ENCODE results near the gene RASL11A. TPM values are rescaled to one million over a fixed set of nuclear protein-coding genes. Genes with fewer than 3 reads are reported as not detected.

Gene RASL11A
- total and polyA plus RNA-seq, 10 donors, result 6.7 to 37.9 (median 14.7) TPM

DNA sequence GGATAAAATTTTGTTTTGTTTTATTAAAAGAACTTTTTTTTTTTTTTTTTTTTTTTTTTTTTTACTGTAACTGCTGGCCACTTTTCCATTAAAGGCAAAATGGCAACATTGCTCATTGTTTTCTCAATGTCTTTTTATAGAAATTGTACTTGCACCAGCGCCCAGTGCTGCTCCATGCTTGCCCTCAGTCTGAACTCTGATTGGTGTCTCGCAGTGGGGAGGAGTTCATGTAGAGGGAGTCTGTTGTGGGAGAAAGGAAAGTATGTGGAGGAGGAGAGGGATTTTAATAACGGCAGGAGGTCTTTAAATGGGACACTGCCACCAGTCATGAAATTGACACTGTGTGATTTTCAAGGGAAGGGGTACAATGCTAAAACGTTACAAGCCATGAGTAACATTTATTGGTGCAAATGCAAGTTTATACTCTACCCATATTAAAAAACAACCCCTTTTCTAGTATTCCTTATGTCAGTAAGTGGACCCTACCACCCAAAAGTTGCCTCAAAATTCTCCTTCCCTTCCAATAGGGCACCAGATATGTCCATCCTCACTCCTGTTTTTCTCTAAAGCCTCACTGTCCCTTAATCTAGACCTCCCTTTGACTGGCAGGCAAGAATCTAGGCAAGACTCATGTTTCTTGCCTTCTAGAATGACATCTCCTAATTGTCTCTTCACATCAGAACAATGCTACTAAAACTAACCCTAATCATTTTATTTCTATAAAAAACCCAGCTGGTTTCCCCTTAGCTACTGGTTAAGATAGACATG is 3.2 kb downstream of the RASL11A start:
- H3K27ac ChIP-seq, result peak overlapping the region in 4 of 8 donors; percentile 1 to 38 (median 20)
- intact Hi-C loops (cut with DNase I; ENCODE audit: low total_unique reads), result loop anchor here (10.0 kb wide), 1 partner anchor 289 kb away; no protein-coding TSS in a partner anchor

DNA sequence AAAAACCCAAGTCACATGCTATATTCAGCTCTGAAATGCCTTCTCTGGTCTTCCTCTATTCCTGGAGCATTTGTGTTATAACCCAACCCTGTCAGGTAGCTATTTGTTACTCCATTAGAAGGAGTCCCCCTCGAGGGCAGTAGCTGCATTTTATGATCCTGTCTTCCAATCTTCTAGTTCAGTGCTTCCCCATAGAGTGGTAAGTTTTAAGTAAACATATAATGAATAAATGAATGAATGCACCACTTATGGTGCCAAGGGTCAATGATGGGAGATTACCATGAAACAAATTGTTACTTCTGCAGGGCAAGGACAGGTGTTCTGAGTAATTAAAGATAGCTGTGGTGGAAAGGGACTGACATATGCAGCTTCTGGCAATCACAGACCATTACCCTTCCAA is 4.0 kb downstream of the RASL11A start:
- intact Hi-C loops (cut with DNase I; ENCODE audit: low total_unique reads), result loop anchor here (10.0 kb wide), 1 partner anchor 290 kb away; no protein-coding TSS in a partner anchor
- H3K4me1 ChIP-seq, result peaks cover 7 to 51% (median 17%) of the 10 kb centered on the region in 6 donors
- H3K4me3 ChIP-seq, result no peak overlapping the region
- peak overlapping the region in 4 of 8 donors; percentile 1 to 54 (median 25) for H3K27ac ChIP-seq
- 31 to 61% (median 49%) methylated on average over 1 of the region's 1 CpG for WGBS, 5 donors
- TF ChIP-seq POLR2A (IDR thresholded peaks at IDR 0.05), result no peak
- TF ChIP-seq POLR2AphosphoS5 (IDR thresholded peaks at IDR 0.05), result no peak
- TF ChIP-seq, protein P1, sequence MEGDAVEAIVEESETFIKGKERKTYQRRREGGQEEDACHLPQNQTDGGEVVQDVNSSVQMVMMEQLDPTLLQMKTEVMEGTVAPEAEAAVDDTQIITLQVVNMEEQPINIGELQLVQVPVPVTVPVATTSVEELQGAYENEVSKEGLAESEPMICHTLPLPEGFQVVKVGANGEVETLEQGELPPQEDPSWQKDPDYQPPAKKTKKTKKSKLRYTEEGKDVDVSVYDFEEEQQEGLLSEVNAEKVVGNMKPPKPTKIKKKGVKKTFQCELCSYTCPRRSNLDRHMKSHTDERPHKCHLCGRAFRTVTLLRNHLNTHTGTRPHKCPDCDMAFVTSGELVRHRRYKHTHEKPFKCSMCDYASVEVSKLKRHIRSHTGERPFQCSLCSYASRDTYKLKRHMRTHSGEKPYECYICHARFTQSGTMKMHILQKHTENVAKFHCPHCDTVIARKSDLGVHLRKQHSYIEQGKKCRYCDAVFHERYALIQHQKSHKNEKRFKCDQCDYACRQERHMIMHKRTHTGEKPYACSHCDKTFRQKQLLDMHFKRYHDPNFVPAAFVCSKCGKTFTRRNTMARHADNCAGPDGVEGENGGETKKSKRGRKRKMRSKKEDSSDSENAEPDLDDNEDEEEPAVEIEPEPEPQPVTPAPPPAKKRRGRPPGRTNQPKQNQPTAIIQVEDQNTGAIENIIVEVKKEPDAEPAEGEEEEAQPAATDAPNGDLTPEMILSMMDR (IDR thresholded peaks at IDR 0.05 in 8 of 11, conservative IDR thresholded peaks at IDR 0.05 in 3 of 11), result no peak
- no peaks in the 10 kb centered on the region for H3K9me3 ChIP-seq
- peaks cover 0 to 7% (median 0%) of the 10 kb centered on the region in 6 donors for H3K36me3 ChIP-seq
- no peak for DNase-seq
- peaks cover 0 to 7% (median 0%) of the 10 kb centered on the region in 7 donors for H3K27me3 ChIP-seq (replicated peaks in 1 of 7)

More for the DNA sequence above, 3.2 kb downstream of the RASL11A start:
- TF ChIP-seq, protein P1 (IDR thresholded peaks at IDR 0.05 in 8 of 11, conservative IDR thresholded peaks at IDR 0.05 in 3 of 11), result no peak
- TF ChIP-seq POLR2AphosphoS5 (IDR thresholded peaks at IDR 0.05), result peak in 1 of 3 donors; percentile 27
- no peak for TF ChIP-seq POLR2A (IDR thresholded peaks at IDR 0.05)
- Histone ChIP-seq H3K4me3 (peak overlapping the region in 1 of 8 donors; percentile 90), H3K4me1 (peaks cover 7 to 56% (median 18%) of the 10 kb centered on the region in 6 donors), H3K27me3 (replicated peaks in 1 of 7) (peaks cover 0 to 7% (median 0%) of the 10 kb centered on the region in 7 donors), H3K9me3 (no peaks in the 10 kb centered on the region), H3K36me3 (peaks cover 0 to 7% (median 0%) of the 10 kb centered on the region in 6 donors)
- 66 to 81% (median 71%) methylated on average over 4 of the region's 4 CpGs for WGBS, 5 donors
- DNase-seq, result no peak

DNA sequence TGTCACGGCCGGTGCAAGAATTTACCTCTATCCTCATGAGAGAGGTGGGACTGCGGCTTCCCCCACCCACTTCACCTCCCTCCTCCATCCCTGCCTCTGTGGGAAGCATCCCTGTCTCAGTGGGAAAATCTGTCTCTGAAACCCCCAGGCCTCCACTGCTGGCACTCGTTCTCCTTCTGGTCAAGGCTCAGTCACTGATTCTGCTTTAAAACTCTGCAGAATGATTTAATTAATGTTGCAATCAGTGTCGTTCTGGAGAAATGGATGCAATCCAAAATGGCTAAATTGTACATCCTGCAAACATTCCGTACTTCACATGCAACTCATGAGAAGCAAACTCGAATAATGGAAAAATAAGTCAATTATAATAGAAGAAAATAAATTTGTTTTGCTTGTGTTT is 5.6 kb downstream of the RASL11A start:
- peak overlapping the region in 4 of 8 donors; percentile 3 to 54 (median 38) for H3K27ac ChIP-seq
- no peak overlapping the region for H3K4me3 ChIP-seq
- peaks cover 0 to 7% (median 0%) of the 10 kb centered on the region in 6 donors for H3K36me3 ChIP-seq
- H3K9me3 ChIP-seq, result no peaks in the 10 kb centered on the region
- TF ChIP-seq POLR2AphosphoS5 (IDR thresholded peaks at IDR 0.05) (no peak), POLR2A (IDR thresholded peaks at IDR 0.05) (no peak)
- TF ChIP-seq, protein P1 (IDR thresholded peaks at IDR 0.05 in 8 of 11, conservative IDR thresholded peaks at IDR 0.05 in 3 of 11), result no peak
- H3K4me1 ChIP-seq, result peaks cover 5 to 39% (median 9%) of the 10 kb centered on the region in 6 donors
- 75 to 85% (median 79%) methylated on average over 7 of the region's 7 CpGs for WGBS, 5 donors
- DNase-seq, result no peak
- intact Hi-C loops (cut with DNase I; ENCODE audit: low total_unique reads), result loop anchor here (10.0 kb wide), 1 partner anchor 291 kb away; no protein-coding TSS in a partner anchor
- H3K27me3 ChIP-seq (replicated peaks in 1 of 7), result peaks cover 0 to 7% (median 0%) of the 10 kb centered on the region in 7 donors

DNA sequence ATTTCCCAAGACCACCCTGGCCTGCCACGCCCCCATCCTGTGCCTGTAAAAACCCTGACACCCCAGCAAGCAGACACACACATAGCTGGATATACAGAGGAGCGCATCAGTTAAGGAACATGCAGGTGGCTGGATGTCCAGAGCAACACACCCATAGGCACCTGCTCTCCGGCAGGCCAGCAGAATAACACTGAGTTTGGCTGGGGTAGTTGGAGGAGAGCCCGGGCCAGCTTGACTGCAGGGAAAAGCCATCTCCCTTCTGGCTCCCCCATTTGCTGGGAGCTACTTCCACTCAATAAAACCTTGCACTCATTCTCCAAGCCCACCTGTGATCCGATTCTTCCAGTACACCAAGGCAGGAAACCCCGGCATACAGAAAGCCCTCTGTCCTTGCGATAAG is 8.9 kb downstream of the RASL11A start:
- no peak overlapping the region for H3K27ac ChIP-seq
- no peaks in the 10 kb centered on the region for H3K9me3 ChIP-seq
- TF ChIP-seq POLR2AphosphoS5 (IDR thresholded peaks at IDR 0.05) (no peak), POLR2A (IDR thresholded peaks at IDR 0.05) (no peak)
- TF ChIP-seq, protein P1 (IDR thresholded peaks at IDR 0.05 in 8 of 11, conservative IDR thresholded peaks at IDR 0.05 in 3 of 11), result no peak
- no peaks in the 10 kb centered on the region for H3K36me3 ChIP-seq
- intact Hi-C loops (cut with DNase I; ENCODE audit: low total_unique reads), result loop anchor here (10.0 kb wide), 1 partner anchor 295 kb away; no protein-coding TSS in a partner anchor
- DNase-seq, result no peak
- H3K4me1 ChIP-seq, result peaks cover 0 to 13% (median 0%) of the 10 kb centered on the region in 6 donors
- H3K27me3 ChIP-seq (replicated peaks in 1 of 7), result peaks cover 0 to 6% (median 0%) of the 10 kb centered on the region in 7 donors
- H3K4me3 ChIP-seq, result no peak overlapping the region
- WGBS, 5 donors, result 83 to 93% (median 92%) methylated on average over 7 of the region's 7 CpGs

Measured in spleen (tissue), 11 donors.